Trophoblast cell (in vitro differentiated cells and primary cell): Measurements from ENCODE around the gene GPR61.

Experiments
- DNase-seq, 2 donors: peaks; one replicate each; pipeline ENCODE4 v3.0.0-alpha.2; 2016
- H2AFZ ChIP-seq: 2 replicates; pipeline ENCODE4 v1.6.1; 2013; ENCODE audit warnings: low read length, moderate library complexity, mild to moderate bottlenecking; ENCODE audit not compliant: insufficient read depth, poor library complexity
- H2AK5ac ChIP-seq: 2 replicates; pipeline ENCODE4 v1.6.1; 2013; ENCODE audit warnings: mild to moderate bottlenecking, low read length
- H2BK120ac ChIP-seq: 2 replicates; pipeline ENCODE4 v1.6.1; 2013; ENCODE audit warnings: low read length, mild to moderate bottlenecking, moderate library complexity; ENCODE audit not compliant: insufficient read depth, poor library complexity
- H2BK12ac ChIP-seq: 2 replicates; pipeline ENCODE4 v1.6.1; 2013; ENCODE audit warnings: mild to moderate bottlenecking, low read length, moderate library complexity
- H2BK5ac ChIP-seq: 2 replicates; pipeline ENCODE4 v1.6.1; 2013; ENCODE audit warnings: low read length, low read depth, moderate library complexity, mild to moderate bottlenecking; ENCODE audit not compliant: poor library complexity
- H3K14ac ChIP-seq: 2 replicates; pipeline ENCODE4 v1.6.1; 2013; ENCODE audit warnings: mild to moderate bottlenecking, low read length
- H3K18ac ChIP-seq: 2 replicates; pipeline ENCODE4 v1.6.1; 2013; ENCODE audit warnings: mild to moderate bottlenecking, low read length
- H3K23ac ChIP-seq: 2 replicates; pipeline ENCODE4 v1.6.1; 2013; ENCODE audit warnings: low read length
- H3K27ac ChIP-seq: 2 replicates; pipeline ENCODE4 v1.5.1; 2013; ENCODE audit warnings: low read depth, mild to moderate bottlenecking, inconsistent platforms, low read length, moderate library complexity
- H3K27me3 ChIP-seq: 2 replicates; pipeline ENCODE4 v1.6.1; 2013; ENCODE audit warnings: inconsistent platforms, mild to moderate bottlenecking, low read length, moderate library complexity; ENCODE audit not compliant: insufficient read depth
- H3K36me3 ChIP-seq, 2 experiments: 1 replicate in 1 of 2; 2 replicates in 1 of 2; pipeline ENCODE4 v1.6.1; 2013; ENCODE audit warnings: low read length in 2 of 2, mild to moderate bottlenecking in 2 of 2, moderate library complexity in 1 of 2; ENCODE audit not compliant: insufficient read depth in 2 of 2, control insufficient read depth in 1 of 2
- H3K4ac ChIP-seq: 2 replicates; pipeline ENCODE4 v1.6.1; 2013; ENCODE audit warnings: low read depth, mild to moderate bottlenecking, low read length, moderate library complexity
- H3K4me1 ChIP-seq, 2 experiments: 1 replicate in 1 of 2; 2 replicates in 1 of 2; pipeline ENCODE4 v1.6.1; 2013; ENCODE audit warnings: low read length in 2 of 2, mild to moderate bottlenecking in 2 of 2, moderate library complexity in 1 of 2; ENCODE audit not compliant: insufficient read depth in 2 of 2, control insufficient read depth in 1 of 2
- H3K4me2 ChIP-seq: 2 replicates; pipeline ENCODE4 v1.6.1; 2013; ENCODE audit warnings: inconsistent platforms, mild to moderate bottlenecking, low read length, moderate library complexity
- H3K4me3 ChIP-seq: 2 replicates; pipeline ENCODE4 v1.5.1; 2013; ENCODE audit warnings: mild to moderate bottlenecking, low read depth, low read length, inconsistent platforms
- H3K79me1 ChIP-seq: one replicate; pipeline ENCODE4 v1.6.1; 2013; ENCODE audit warnings: low read length
- H3K79me2 ChIP-seq: 2 replicates; pipeline ENCODE4 v1.6.1; 2013; ENCODE audit warnings: low read length, mild to moderate bottlenecking; ENCODE audit not compliant: control insufficient read depth, insufficient read depth, poor library complexity
- H3K9ac ChIP-seq: 2 replicates; pipeline ENCODE4 v1.6.1; 2013; ENCODE audit warnings: mild to moderate bottlenecking, low read length
- H3K9me3 ChIP-seq: 2 replicates; pipeline ENCODE4 v1.6.1; 2013; ENCODE audit warnings: low read depth, mild to moderate bottlenecking, control low read depth, inconsistent platforms, low read length; ENCODE audit not compliant: insufficient read depth
- H4K12ac ChIP-seq: 2 replicates; pipeline ENCODE4 v1.6.1; 2013; ENCODE audit warnings: low read depth, mild to moderate bottlenecking, low read length, moderate library complexity
- H4K8ac ChIP-seq: 2 replicates; pipeline ENCODE4 v1.6.1; 2013; ENCODE audit warnings: low read depth, mild to moderate bottlenecking, low read length, moderate library complexity
- H4K91ac ChIP-seq: one replicate; pipeline ENCODE4 v1.6.1; 2013; ENCODE audit warnings: low read depth, mild to moderate bottlenecking, low read length, moderate library complexity
- WGBS: extraction: QIAGEN DNeasy Blood & Tissue Kit; methylation state at CpG from one replicate; pipeline ENCODE4 v1.1.7; 2013; ENCODE audit warnings: missing lambda C conversion rate; ENCODE audit not compliant: insufficient read length, insufficient coverage; ENCODE audit errors: extremely low coverage; 5-methylcytosine and 5-hydroxymethylcytosine counted together

Gene GPR61

DNA sequence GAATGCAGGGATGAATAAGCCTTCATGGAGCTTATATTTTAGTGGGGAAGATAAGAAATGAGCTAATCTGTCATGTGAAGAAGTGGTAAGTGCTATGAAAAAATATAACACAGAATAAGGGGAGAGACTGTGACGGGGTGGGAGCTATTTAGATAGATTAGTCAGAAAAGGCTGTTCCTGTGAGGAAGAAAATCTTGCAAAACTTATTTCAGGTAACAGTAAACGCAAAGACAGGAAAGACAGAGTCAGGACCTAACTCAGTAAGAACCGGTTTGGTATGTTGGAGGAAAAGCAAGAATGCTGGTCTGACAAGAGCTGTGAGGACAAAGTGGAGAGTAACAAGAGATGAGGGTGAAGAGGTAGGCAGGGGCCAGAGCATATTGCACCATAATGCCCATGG lies 30.7 kb downstream of the GPR61 start:
- Histone ChIP-seq H2AFZ (no peak overlapping the region), H2BK120ac (no peak overlapping the region)
- no CpG with 5 or more reads among the region's 3 CpGs for WGBS

DNA sequence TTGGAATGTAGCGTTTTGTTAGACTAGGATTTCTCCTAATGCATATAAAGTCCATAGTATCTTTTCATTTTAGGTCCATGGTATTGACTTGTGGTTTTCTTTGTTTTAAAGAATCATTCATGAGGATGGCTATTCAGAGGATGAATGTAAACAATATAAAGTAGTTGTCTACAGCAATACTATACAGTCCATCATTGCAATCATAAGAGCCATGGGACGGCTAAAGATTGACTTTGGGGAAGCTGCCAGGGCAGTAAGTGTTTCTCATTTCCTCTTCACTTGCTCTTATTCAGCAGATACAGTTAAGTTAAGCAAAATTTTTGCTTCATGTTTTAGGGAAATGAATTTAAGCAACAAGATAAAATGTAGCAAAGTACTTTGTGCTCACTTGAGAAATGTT lies 34.1 kb downstream of the GPR61 start:
- Histone ChIP-seq H4K12ac (no peak overlapping the region), H4K8ac (no peak overlapping the region), H3K4me2 (no peak overlapping the region), H3K4me1 (peaks cover 2% of the 10 kb centered on the region in 2 experiments), H2AFZ (no peak overlapping the region), H3K9me3 (no peaks in the 10 kb centered on the region), H2BK5ac (no peak overlapping the region), H3K79me1 (no peaks in the 10 kb centered on the region), H3K27me3 (no peaks in the 10 kb centered on the region), H2AK5ac (no peak overlapping the region), H3K36me3 (peaks cover 1 to 8% of the 10 kb centered on the region in 2 experiments), H4K91ac (no peak overlapping the region), H3K27ac (no peak overlapping the region), H3K9ac (no peak overlapping the region), H2BK120ac (no peak overlapping the region), H3K18ac (no peak overlapping the region), H3K23ac (no peak overlapping the region), H2BK12ac (no peak overlapping the region), H3K79me2 (no peaks in the 10 kb centered on the region), H3K14ac (no peak overlapping the region), H3K4me3 (no peak overlapping the region), H3K4ac (no peak overlapping the region)
- no peak for DNase-seq
- WGBS = no CpG with 5 or more reads among the region's 2 CpGs

More for the DNA sequence above, 30.7 kb downstream of the GPR61 start:
- Histone ChIP-seq H3K4me2 (peak overlapping the region; percentile 45), H3K23ac (no peak overlapping the region), H3K9ac (no peak overlapping the region), H3K9me3 (no peaks in the 10 kb centered on the region), H4K12ac (no peak overlapping the region), H3K4me1 (peaks cover 2% of the 10 kb centered on the region in 2 experiments), H3K79me1 (no peaks in the 10 kb centered on the region), H3K27me3 (no peaks in the 10 kb centered on the region), H3K18ac (no peak overlapping the region), H4K8ac (no peak overlapping the region), H3K79me2 (no peaks in the 10 kb centered on the region), H4K91ac (no peak overlapping the region), H2BK5ac (no peak overlapping the region), H3K14ac (no peak overlapping the region), H3K4ac (no peak overlapping the region), H3K27ac (no peak overlapping the region), H3K36me3 (peaks cover 0 to under 1% of the 10 kb centered on the region in 2 experiments), H2BK12ac (no peak overlapping the region), H3K4me3 (no peak overlapping the region), H2AK5ac (no peak overlapping the region)
- DNase-seq = peak; percentile 78 to 91

DNA sequence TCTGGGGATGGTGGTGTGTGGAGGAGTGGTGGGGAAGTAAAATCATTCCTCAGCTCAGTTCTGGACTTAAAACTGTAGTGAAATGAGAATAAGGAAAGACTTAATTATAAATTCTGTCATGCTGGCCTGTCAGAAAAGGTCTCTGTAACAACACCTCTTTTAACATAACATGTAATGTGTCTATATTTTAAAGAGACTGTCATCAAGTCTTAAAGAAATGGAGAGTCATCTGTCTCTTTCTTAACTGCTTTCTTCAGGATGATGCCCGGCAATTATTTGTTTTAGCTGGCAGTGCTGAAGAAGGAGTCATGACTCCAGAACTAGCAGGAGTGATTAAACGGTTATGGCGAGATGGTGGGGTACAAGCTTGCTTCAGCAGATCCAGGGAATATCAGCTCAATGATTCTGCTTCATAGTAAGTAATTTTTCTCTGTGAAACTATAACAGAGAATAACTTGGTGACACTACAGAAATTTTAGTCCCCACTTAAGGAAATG lies 39.3 kb downstream of the GPR61 start:
- H4K91ac ChIP-seq = no peak overlapping the region
- peaks cover 12 to 17% of the 10 kb centered on the region in 2 experiments for H3K36me3 ChIP-seq
- no peak for DNase-seq
- no peak overlapping the region for H2BK120ac ChIP-seq
- no peak overlapping the region for H3K4ac ChIP-seq
- no peak overlapping the region for H3K4me2 ChIP-seq
- H4K8ac ChIP-seq = no peak overlapping the region
- H3K14ac ChIP-seq = no peak overlapping the region
- H3K9ac ChIP-seq = no peak overlapping the region
- no peak overlapping the region for H3K27ac ChIP-seq
- H2BK5ac ChIP-seq = no peak overlapping the region
- no peak overlapping the region for H3K18ac ChIP-seq
- no peak overlapping the region for H3K23ac ChIP-seq
- no peaks in the 10 kb centered on the region for H3K79me1 ChIP-seq
- no peak overlapping the region for H3K4me3 ChIP-seq
- H2AFZ ChIP-seq = no peak overlapping the region
- H4K12ac ChIP-seq = no peak overlapping the region
- no peaks in the 10 kb centered on the region for H3K27me3 ChIP-seq
- peaks cover 0 to 1% of the 10 kb centered on the region in 2 experiments for H3K4me1 ChIP-seq
- no peaks in the 10 kb centered on the region for H3K9me3 ChIP-seq
- no peak overlapping the region for H2BK12ac ChIP-seq
- H2AK5ac ChIP-seq = no peak overlapping the region
- no CpG with 5 or more reads among the region's 3 CpGs for WGBS
- H3K79me2 ChIP-seq = no peaks in the 10 kb centered on the region

GRCh38 chr1:109579491-109579890 lies 39.8 kb downstream of the GPR61 start:
- no peaks in the 10 kb centered on the region for H3K79me2 ChIP-seq
- no peaks in the 10 kb centered on the region for H3K79me1 ChIP-seq
- H3K27ac ChIP-seq = no peak overlapping the region
- peaks cover 12 to 17% of the 10 kb centered on the region in 2 experiments for H3K36me3 ChIP-seq
- H3K4me2 ChIP-seq = no peak overlapping the region
- no peak overlapping the region for H2BK120ac ChIP-seq
- no peak overlapping the region for H2AFZ ChIP-seq
- H3K9ac ChIP-seq = no peak overlapping the region
- H2BK5ac ChIP-seq = no peak overlapping the region
- H3K4me1 ChIP-seq = peaks cover 0 to 1% of the 10 kb centered on the region in 2 experiments
- no peak overlapping the region for H4K8ac ChIP-seq
- no CpG with 5 or more reads among the region's 1 CpG for WGBS
- no peak overlapping the region for H3K4ac ChIP-seq
- no peak overlapping the region for H3K4me3 ChIP-seq
- H2AK5ac ChIP-seq = no peak overlapping the region
- no peak overlapping the region for H3K18ac ChIP-seq
- H3K9me3 ChIP-seq = no peaks in the 10 kb centered on the region
- no peaks in the 10 kb centered on the region for H3K27me3 ChIP-seq
- no peak overlapping the region for H4K12ac ChIP-seq
- H3K23ac ChIP-seq = no peak overlapping the region
- DNase-seq = no peak
- no peak overlapping the region for H2BK12ac ChIP-seq
- no peak overlapping the region for H3K14ac ChIP-seq
- no peak overlapping the region for H4K91ac ChIP-seq
